Mesothelial cell of epicardium (in vitro differentiated cells): Measurements from ENCODE around the gene RASSF9. TPM values are rescaled to one million over a fixed set of nuclear protein-coding genes. Genes with fewer than 3 reads are reported as not detected.

Experiments
- DNase-seq, 2 experiments: peaks; one replicate each; pipeline ENCODE4 v3.0.0; 2021; ENCODE audit warnings: low spot score in 2 of 2; ENCODE audit not compliant: unreplicated experiment in 2 of 2
- H3K27ac Mint-ChIP-seq: 2 replicates; pipeline ENCODE4 v1.8.0; 2021; ENCODE audit warnings: mixed read lengths
- H3K27me3 Mint-ChIP-seq: 2 replicates; pipeline ENCODE4 v1.8.0; 2021; ENCODE audit warnings: low read depth, mixed read lengths
- H3K36me3 Mint-ChIP-seq: 2 replicates; pipeline ENCODE4 v1.8.0; 2021; ENCODE audit warnings: mixed read lengths
- H3K4me1 Mint-ChIP-seq: 2 replicates; pipeline ENCODE4 v1.8.0; 2021; ENCODE audit warnings: mixed read lengths
- H3K4me3 Mint-ChIP-seq: 2 replicates; pipeline ENCODE4 v1.8.0; 2021; ENCODE audit warnings: mild to moderate bottlenecking, moderate library complexity, mixed read lengths
- H3K9me3 Mint-ChIP-seq: 2 replicates; pipeline ENCODE4 v1.8.0; 2021; ENCODE audit warnings: mixed read lengths
- CTCF ChIP-seq: fragments of 200-600 bp; sonication (generic); IDR thresholded peaks from one replicate; pipeline ENCODE4 v1.5.0; 2021; ENCODE audit warnings: antibody characterized with exemption; ENCODE audit not compliant: unreplicated experiment
- total RNA-seq: library from RNA; stranded (reverse); gene quantifications from 3 replicates; pipeline ENCODE4 v1.2.1, GENCODE V29; 2021

RASSF9 gene
- total RNA-seq, 1 donor from 2014 or later, result 4.9 TPM

- Mint-ChIP-seq H3K4me3 (no peak overlapping the region), H3K9me3 (no peaks in the 10 kb centered on the region), H3K4me1 (peaks cover 29% of the 10 kb centered on the region), H3K27me3 (no peaks in the 10 kb centered on the region), H3K27ac (no peak overlapping the region), H3K36me3 (peaks cover 14% of the 10 kb centered on the region)
- TF ChIP-seq CTCF, result no peak
- no peak for DNase-seq
These were observed 30.6 kb downstream of the RASSF9 start for GRCh38 chr12:85805654-85806053.

GRCh38 chr12:85804663-85805062 lies 31.5 kb downstream of the RASSF9 start:
- H3K9me3 Mint-ChIP-seq, result no peaks in the 10 kb centered on the region
- no peak for TF ChIP-seq CTCF
- H3K4me1 Mint-ChIP-seq, result peaks cover 29% of the 10 kb centered on the region
- H3K36me3 Mint-ChIP-seq, result peaks cover 14% of the 10 kb centered on the region
- no peaks in the 10 kb centered on the region for H3K27me3 Mint-ChIP-seq
- H3K27ac Mint-ChIP-seq, result no peak overlapping the region
- no peak for DNase-seq
- H3K4me3 Mint-ChIP-seq, result no peak overlapping the region

GRCh38 chr12:85803923-85804322 lies 32.3 kb downstream of the RASSF9 start:
- no peak for DNase-seq
- H3K27me3 Mint-ChIP-seq, result no peaks in the 10 kb centered on the region
- no peak overlapping the region for H3K4me3 Mint-ChIP-seq
- H3K27ac Mint-ChIP-seq, result no peak overlapping the region
- H3K9me3 Mint-ChIP-seq, result no peaks in the 10 kb centered on the region
- no peak for TF ChIP-seq CTCF
- peaks cover 14% of the 10 kb centered on the region for H3K36me3 Mint-ChIP-seq
- peaks cover 29% of the 10 kb centered on the region for H3K4me1 Mint-ChIP-seq

GRCh38 chr12:85803231-85803630 lies 33.0 kb downstream of the RASSF9 start:
- Mint-ChIP-seq H3K36me3 (peaks cover 14% of the 10 kb centered on the region), H3K4me3 (no peak overlapping the region), H3K4me1 (peaks cover 29% of the 10 kb centered on the region), H3K27ac (peak overlapping the region; percentile 10), H3K27me3 (no peaks in the 10 kb centered on the region), H3K9me3 (no peaks in the 10 kb centered on the region)
- TF ChIP-seq CTCF, result no peak
- DNase-seq, result no peak

GRCh38 chr12:85798122-85798521 lies 38.1 kb downstream of the RASSF9 start:
- Mint-ChIP-seq H3K4me1 (peaks cover 15% of the 10 kb centered on the region), H3K9me3 (no peaks in the 10 kb centered on the region), H3K27ac (no peak overlapping the region), H3K36me3 (peaks cover 1% of the 10 kb centered on the region), H3K4me3 (no peak overlapping the region), H3K27me3 (no peaks in the 10 kb centered on the region)
- no peak for TF ChIP-seq CTCF
- no peak for DNase-seq

- TF ChIP-seq CTCF, result no peak
- peaks cover 2% of the 10 kb centered on the region for H3K4me1 Mint-ChIP-seq
- DNase-seq, result no peak
- no peak overlapping the region for H3K27ac Mint-ChIP-seq
- no peaks in the 10 kb centered on the region for H3K36me3 Mint-ChIP-seq
- H3K4me3 Mint-ChIP-seq, result no peak overlapping the region
- no peaks in the 10 kb centered on the region for H3K9me3 Mint-ChIP-seq
- no peaks in the 10 kb centered on the region for H3K27me3 Mint-ChIP-seq
These were observed 40.2 kb downstream of the RASSF9 start for GRCh38 chr12:85796001-85796400.
